Mononuclear cell (primary cell): Measurements from ENCODE around the gene SVIL. TPM values are rescaled to one million over a fixed set of nuclear protein-coding genes. Genes with fewer than 3 reads are reported as not detected.

ENCODE experiments used
- H3K27me3 ChIP-seq: 2 replicates; pipeline ENCODE4 v1.6.0; 2011; ENCODE audit warnings: low read length, control low read depth; ENCODE audit not compliant: insufficient read depth
- H3K4me1 ChIP-seq: 2 replicates; pipeline ENCODE4 v1.5.1; 2011; ENCODE audit warnings: mild to moderate bottlenecking, low read length, control low read depth; ENCODE audit not compliant: insufficient read depth
- H3K4me3 ChIP-seq: 2 replicates; pipeline ENCODE4 v1.5.1; 2011; ENCODE audit warnings: mild to moderate bottlenecking, low read length, moderate library complexity
- H3K9me3 ChIP-seq: 2 replicates; pipeline ENCODE4 v1.5.1; 2011; ENCODE audit warnings: low read depth, mild to moderate bottlenecking, control low read depth, low read length
- total RNA-seq: library from RNA; depleted of rRNA; stranded (reverse); fragments of >200 nt; gene quantifications from one replicate; pipeline ENCODE4 v1.2.3, GENCODE V29; 2012

The SVIL gene
- total RNA-seq, 1 donor, result 39.5 TPM

DNA sequence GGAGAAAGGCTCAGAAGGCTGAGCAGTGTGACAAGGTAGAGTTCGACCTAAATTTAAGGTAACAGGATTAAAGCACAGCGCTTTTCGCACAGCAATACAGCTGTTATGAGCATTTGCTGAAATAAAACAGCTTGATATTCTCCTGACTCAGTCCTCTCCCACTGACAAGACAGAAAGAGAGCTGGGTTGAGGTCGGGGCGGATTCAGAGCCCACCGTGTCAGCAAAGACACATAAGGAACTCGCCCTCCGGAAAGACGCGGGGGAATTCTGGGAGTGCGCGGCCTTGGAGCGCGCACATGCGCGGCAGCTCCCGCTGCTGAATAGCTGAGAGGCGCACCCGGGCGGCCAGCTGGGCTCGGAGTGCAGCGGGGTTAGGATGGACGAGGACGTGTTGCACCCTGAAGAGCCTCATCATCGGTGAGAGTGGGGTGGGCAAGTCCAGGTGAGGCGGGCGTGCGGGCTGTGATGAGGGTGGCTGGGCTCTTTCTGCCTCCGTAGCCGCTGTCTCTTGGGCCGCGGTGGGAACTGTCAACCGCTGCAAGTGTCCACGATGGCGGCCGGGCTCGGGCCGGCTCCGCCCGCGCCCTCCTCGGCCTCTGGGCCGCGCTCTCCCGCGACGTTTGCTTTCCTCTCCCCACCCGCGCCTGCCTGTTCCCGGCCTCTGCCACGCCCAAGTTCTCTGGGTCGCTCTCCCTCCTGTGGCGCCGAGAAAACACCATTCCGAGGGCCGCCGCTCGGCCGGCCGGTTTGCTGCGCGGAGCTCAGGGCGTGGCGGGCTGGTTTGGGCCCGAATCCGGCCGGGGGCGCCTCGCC is 225.3 kb downstream of the SVIL start:
- H3K27me3 ChIP-seq, result no peaks in the 10 kb centered on the region
- peak overlapping the region; percentile 70 for H3K4me3 ChIP-seq
- H3K4me1 ChIP-seq, result peaks cover 31% of the 10 kb centered on the region
- no peaks in the 10 kb centered on the region for H3K9me3 ChIP-seq

DNA sequence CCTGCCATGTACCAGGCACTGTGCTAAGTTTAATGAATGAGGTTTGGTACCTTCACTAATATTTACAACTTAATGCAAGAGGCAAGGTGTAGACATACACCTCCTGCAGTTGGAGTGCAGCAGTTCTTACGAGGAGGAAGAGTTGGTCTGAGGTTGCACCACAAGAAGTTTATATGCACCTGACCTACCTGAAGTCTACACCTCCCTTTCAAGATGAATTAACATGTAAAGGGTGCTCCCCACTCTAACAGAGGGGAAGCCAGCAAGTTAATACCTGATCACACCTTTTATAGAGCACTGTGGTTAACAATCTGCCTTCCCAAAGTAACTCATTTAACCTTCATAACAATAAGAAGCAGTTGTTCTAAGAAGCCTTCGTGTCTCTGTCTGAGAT is 225.9 kb downstream of the SVIL start:
- peak overlapping the region; percentile 70 for H3K4me3 ChIP-seq
- no peaks in the 10 kb centered on the region for H3K27me3 ChIP-seq
- H3K9me3 ChIP-seq, result no peaks in the 10 kb centered on the region
- peaks cover 31% of the 10 kb centered on the region for H3K4me1 ChIP-seq
